Glutamatergic neuron (in vitro differentiated cells): ENCODE measurements around the gene CERCAM. TPM values are rescaled to one million over a fixed set of nuclear protein-coding genes. Genes with fewer than 3 reads are reported as not detected.
A peak's percentile ranks its signal among the peaks of the same experiment; 100 is the strongest.
"Not testable (repeated sequence)": the region's sequence is repeated elsewhere in the genome, so short reads cannot be mapped to it uniquely, and the experiment has no call there.

Experiments
- DNase-seq: peaks from one replicate; pipeline ENCODE4 v3.0.0; 2022
- H3K27ac Mint-ChIP-seq: one replicate; pipeline ENCODE4 v1.8.0; 2020; ENCODE audit warnings: mild to moderate bottlenecking, mixed read lengths, inconsistent platforms; ENCODE audit not compliant: unreplicated experiment
- H3K27me3 Mint-ChIP-seq: one replicate; pipeline ENCODE4 v1.8.0; 2020; ENCODE audit warnings: mild to moderate bottlenecking, moderate library complexity, mixed read lengths, inconsistent platforms; ENCODE audit not compliant: unreplicated experiment
- H3K36me3 Mint-ChIP-seq: one replicate; pipeline ENCODE4 v1.8.0; 2020; ENCODE audit warnings: mild to moderate bottlenecking, mixed read lengths, inconsistent platforms; ENCODE audit not compliant: unreplicated experiment
- H3K4me1 Mint-ChIP-seq: one replicate; pipeline ENCODE4 v1.8.0; 2020; ENCODE audit warnings: mild to moderate bottlenecking, low read depth, mixed read lengths, inconsistent platforms; ENCODE audit not compliant: unreplicated experiment
- H3K4me3 Mint-ChIP-seq: one replicate; pipeline ENCODE4 v1.8.0; 2020; ENCODE audit warnings: mild to moderate bottlenecking, mixed read lengths, inconsistent platforms; ENCODE audit not compliant: unreplicated experiment
- H3K9me3 Mint-ChIP-seq: one replicate; pipeline ENCODE4 v1.8.0; 2020; ENCODE audit warnings: mild to moderate bottlenecking, moderate library complexity, mixed read lengths, inconsistent platforms; ENCODE audit not compliant: unreplicated experiment
- total RNA-seq: library from RNA; stranded (reverse); fragmentation: NEBNext Ultra II Directional; extraction: Animal tissue kit (Norgen Biotek cat#: 25700); gene quantifications from one replicate; pipeline ENCODE4 v1.2.1, GENCODE V29; 2021; ENCODE audit not compliant: unreplicated experiment
- TF ChIP-seq, protein P1 (sequence below): fragments of 200-600 bp; sonication (generic); IDR thresholded peaks from one replicate; pipeline ENCODE4 v1.5.0; 2021; ENCODE audit not compliant: partially characterized antibody, unreplicated experiment

Gene CERCAM
- total RNA-seq, 1 donor from 2014 or later = 56.1 TPM

DNA sequence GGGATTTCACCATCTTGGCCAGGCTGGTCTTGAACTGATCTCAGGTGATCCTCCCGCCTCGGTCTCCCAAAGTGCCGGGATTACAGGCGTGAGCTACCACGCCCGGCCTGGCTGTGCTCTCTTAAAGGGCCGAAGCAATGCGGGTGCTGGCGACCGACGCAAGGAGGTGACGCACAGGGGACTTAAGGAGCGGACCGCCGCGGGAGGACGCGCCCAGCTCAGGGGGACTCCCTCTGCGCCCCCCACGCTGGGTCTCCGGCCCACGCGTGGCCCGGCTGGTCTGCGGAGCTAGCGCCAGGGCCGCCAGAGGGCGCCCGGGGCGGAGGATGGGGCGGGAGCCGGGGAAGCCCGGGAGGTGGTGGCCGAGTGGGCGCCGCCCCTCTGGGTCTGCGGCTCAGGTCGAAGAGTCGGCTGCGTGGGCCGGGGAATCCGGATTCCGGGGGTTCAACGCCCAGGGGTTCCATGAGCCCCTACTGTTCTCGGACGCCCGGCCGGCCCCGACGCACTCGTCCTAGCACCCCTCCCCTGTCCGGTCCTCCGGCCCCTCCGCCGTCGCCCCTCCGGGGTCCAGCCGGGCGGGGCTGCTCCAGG lies 502 bp upstream of the CERCAM start:
- Mint-ChIP-seq H3K4me3 (peak overlapping the region; percentile 61), H3K4me1 (peaks cover 7% of the 10 kb centered on the region), H3K36me3 (no peaks in the 10 kb centered on the region), H3K9me3 (no peaks in the 10 kb centered on the region), H3K27me3 (peaks cover 4% of the 10 kb centered on the region), H3K27ac (no peak overlapping the region)
- DNase-seq = peak; percentile 83
- TF ChIP-seq, protein P1, sequence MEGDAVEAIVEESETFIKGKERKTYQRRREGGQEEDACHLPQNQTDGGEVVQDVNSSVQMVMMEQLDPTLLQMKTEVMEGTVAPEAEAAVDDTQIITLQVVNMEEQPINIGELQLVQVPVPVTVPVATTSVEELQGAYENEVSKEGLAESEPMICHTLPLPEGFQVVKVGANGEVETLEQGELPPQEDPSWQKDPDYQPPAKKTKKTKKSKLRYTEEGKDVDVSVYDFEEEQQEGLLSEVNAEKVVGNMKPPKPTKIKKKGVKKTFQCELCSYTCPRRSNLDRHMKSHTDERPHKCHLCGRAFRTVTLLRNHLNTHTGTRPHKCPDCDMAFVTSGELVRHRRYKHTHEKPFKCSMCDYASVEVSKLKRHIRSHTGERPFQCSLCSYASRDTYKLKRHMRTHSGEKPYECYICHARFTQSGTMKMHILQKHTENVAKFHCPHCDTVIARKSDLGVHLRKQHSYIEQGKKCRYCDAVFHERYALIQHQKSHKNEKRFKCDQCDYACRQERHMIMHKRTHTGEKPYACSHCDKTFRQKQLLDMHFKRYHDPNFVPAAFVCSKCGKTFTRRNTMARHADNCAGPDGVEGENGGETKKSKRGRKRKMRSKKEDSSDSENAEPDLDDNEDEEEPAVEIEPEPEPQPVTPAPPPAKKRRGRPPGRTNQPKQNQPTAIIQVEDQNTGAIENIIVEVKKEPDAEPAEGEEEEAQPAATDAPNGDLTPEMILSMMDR = peak; percentile 79

DNA sequence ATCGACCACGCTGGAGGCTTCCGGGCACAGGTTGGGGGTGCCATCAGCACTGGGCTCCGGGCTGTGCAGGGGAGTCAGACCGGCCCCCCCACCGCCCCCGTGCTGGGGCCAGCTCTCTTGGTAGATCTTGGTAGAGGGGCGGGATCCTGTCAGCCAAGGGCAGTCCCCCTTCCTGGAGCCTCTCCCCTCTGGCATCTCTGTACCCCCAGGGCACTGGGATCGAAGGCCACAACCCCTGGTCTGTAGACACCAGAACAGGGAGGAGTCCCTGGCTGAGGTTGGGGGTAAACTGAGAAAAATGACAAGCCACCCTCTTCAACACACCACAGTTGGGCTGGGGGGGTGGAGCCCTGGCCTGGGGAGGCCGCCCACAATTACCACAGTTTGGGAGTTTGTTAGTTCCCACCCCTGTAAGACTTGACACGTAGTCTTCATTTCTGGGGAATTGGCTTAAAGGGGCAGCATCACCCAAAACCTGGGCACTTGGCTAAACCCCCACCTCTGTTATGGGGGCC lies 882 bp downstream of the CERCAM start:
- Mint-ChIP-seq H3K4me3 (peak overlapping the region; percentile 67), H3K27ac (no peak overlapping the region), H3K4me1 (peaks cover 4% of the 10 kb centered on the region), H3K36me3 (no peaks in the 10 kb centered on the region), H3K9me3 (no peaks in the 10 kb centered on the region), H3K27me3 (peaks cover 4% of the 10 kb centered on the region)
- DNase-seq = no peak
- TF ChIP-seq, protein P1 = no peak

DNA sequence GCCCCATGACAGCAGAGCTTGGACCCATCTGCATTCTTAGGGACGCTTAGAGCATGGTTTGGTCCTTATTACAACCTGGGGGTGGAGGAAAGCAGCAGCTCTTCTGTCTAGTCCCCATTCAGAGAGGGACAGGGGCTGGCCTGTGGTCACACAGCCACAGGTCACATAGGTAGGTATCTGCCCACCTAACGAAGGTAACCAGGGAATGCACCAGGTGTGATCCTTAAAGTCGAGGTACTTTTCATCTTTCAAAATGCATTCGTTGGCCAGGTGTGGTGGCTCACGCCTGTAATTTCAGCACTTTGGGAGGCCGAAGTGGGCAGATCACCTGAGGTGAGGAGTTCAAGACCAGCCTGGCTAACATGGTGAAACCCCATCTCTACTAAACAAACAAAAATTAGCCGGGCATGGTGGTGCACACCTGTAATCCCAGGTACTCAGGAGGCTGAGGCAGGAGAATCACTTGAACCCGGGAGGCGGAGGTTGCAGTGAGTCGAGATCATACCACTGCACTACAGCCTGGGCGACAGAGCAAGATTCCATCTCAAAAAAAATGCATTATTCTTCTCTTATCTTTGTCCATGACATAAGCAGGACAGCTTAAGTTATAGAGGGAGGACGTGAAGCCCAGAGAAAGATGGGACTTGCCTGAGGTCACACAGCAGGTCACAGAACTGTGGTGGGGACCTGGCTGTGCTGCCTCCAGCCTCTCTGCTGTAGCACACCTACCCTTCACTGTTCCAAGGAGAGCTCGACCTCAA lies 1.5 kb downstream of the CERCAM start:
- not testable (repeated sequence) for H3K27ac Mint-ChIP-seq, DNase-seq, H3K9me3 Mint-ChIP-seq, H3K27me3 Mint-ChIP-seq, H3K36me3 Mint-ChIP-seq, H3K4me1 Mint-ChIP-seq
- H3K4me3 Mint-ChIP-seq = peak overlapping the region; percentile 25

DNA sequence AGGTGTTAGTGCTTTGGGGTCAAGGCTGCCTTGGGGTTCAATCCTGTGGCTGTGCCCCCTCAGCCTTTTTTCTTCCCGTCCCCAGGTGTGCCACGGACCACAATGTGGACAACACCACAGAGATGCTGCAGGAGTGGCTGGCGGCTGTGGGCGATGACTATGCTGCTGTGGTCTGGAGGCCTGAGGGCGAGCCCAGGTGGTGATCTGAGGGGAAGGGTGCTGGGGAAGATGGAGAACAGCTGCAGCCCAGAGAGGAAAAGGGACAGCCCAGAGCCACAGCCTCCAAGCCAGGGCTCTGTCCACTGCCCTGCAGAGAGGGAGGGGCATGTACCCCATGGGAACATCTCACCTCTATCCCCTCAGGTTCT lies 2.1 kb downstream of the CERCAM start:
- TF ChIP-seq, protein P1 = no peak
- no peak for DNase-seq
- Mint-ChIP-seq H3K27ac (no peak overlapping the region), H3K27me3 (peaks cover 4% of the 10 kb centered on the region), H3K9me3 (no peaks in the 10 kb centered on the region), H3K36me3 (no peaks in the 10 kb centered on the region), H3K4me1 (peaks cover 6% of the 10 kb centered on the region), H3K4me3 (peak overlapping the region; percentile 25)

DNA sequence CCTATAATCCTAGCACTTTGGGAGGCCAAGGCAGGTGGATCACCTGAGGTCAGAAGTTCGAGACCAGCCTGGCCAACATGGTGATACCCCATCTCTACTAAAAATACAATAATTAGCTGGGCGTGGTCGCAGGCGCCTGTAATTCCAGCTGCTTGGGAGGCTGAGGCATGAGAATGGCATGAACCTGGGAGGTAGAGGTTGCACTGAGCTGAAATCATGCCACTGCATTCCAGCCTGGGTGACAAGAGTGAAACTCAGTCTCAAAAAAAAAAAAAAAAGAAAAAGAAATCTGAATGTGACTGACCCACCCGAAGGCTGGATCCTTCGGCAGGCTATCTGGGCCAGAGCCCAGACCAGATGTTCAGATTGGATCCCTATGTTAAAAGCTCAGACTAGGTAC lies 2.7 kb downstream of the CERCAM start:
- not testable (repeated sequence) for H3K27ac Mint-ChIP-seq, H3K36me3 Mint-ChIP-seq, H3K27me3 Mint-ChIP-seq, H3K4me1 Mint-ChIP-seq, DNase-seq, H3K4me3 Mint-ChIP-seq, H3K9me3 Mint-ChIP-seq

DNA sequence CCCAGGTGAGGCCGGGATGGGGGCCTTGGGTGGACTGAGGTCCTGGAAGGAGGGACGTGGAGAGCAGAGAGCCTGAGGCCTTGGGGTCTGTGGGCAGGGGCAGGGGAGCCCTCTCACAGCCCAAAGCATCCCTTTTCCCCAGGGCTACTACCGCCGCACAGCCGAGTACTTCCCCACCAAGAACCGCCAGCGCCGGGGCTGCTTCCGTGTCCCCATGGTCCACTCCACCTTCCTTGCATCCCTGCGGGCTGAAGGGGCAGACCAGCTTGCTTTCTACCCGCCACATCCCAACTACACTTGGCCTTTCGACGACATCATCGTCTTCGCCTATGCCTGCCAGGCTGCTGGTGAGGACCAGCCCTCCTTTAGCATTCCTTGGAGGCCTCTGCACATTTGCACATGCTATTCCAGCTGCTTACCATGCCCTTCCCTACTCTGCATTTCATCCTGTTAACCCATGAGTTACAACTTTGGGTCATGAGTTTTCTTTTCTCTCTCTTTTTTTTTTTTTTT lies 3.7 kb downstream of the CERCAM start:
- DNase-seq = no peak
- no peak overlapping the region for H3K4me3 Mint-ChIP-seq
- TF ChIP-seq, protein P1 = no peak
- no peaks in the 10 kb centered on the region for H3K36me3 Mint-ChIP-seq
- H3K4me1 Mint-ChIP-seq = peaks cover 9% of the 10 kb centered on the region
- H3K27me3 Mint-ChIP-seq = peaks cover 6% of the 10 kb centered on the region
- peaks cover under 1% of the 10 kb centered on the region for H3K9me3 Mint-ChIP-seq
- no peak overlapping the region for H3K27ac Mint-ChIP-seq
